CD4-positive, alpha-beta T cell treated with Interleukin-2 at 100 ng/mL for 4 hours (primary cell): Measurements from ENCODE around the gene GCNA.
A peak's percentile ranks its signal among the peaks of the same experiment; 100 is the strongest.

Experiments
- DNase-seq: peaks from one replicate; pipeline ENCODE4 v3.0.0-alpha.2; 2020; ENCODE audit warnings: low spot score

GCNA gene

GRCh38 chrX:71615954-71616353 lies 37.7 kb downstream of the GCNA start:
- no peak for DNase-seq

GRCh38 chrX:71616672-71617529 lies 38.7 kb downstream of the GCNA start:
- DNase-seq = no peak

- DNase-seq = no peak
Observed at GRCh38 chrX:71617742-71618141, 39.5 kb downstream of the GCNA start.

GRCh38 chrX:71618303-71618721 lies 40.1 kb downstream of the GCNA start, which contains the start of gene CXCR3:
CXCR3 (minus strand) TSS chrX:71618511; CDS start chrX:71618449, 62 bp downstream.
- peak; percentile 58 for DNase-seq

GRCh38 chrX:71618787-71619186 lies 40.5 kb downstream of the GCNA start:
- no peak for DNase-seq

GRCh38 chrX:71619193-71619592 lies 41.0 kb downstream of the GCNA start:
- peak; percentile 55 for DNase-seq

- no peak for DNase-seq
Observed at GRCh38 chrX:71619986-71620385, 41.7 kb downstream of the GCNA start.

GRCh38 chrX:71621603-71622002 lies 43.4 kb downstream of the GCNA start:
- no peak for DNase-seq

GRCh38 chrX:71622032-71622575 lies 43.9 kb downstream of the GCNA start:
- no peak for DNase-seq

- peak; percentile 80 for DNase-seq
Observed at GRCh38 chrX:71622576-71623450, 44.6 kb downstream of the GCNA start.

GRCh38 chrX:71623714-71624113 lies 45.5 kb downstream of the GCNA start:
- no peak for DNase-seq

- DNase-seq = no peak
Observed at GRCh38 chrX:71625471-71625870, 47.2 kb downstream of the GCNA start.

GRCh38 chrX:71626576-71626975 lies 48.3 kb downstream of the GCNA start:
- no peak for DNase-seq

GRCh38 chrX:71627588-71628404 lies 49.6 kb downstream of the GCNA start:
- DNase-seq = no peak

- DNase-seq = no peak
Observed at GRCh38 chrX:71629467-71629866, 51.2 kb downstream of the GCNA start.

GRCh38 chrX:71632923-71633657 lies 54.9 kb downstream of the GCNA start:
- no peak for DNase-seq

- DNase-seq = no peak
Observed at GRCh38 chrX:71634366-71634765, 56.1 kb downstream of the GCNA start.

GRCh38 chrX:71636438-71637252 lies 58.4 kb downstream of the GCNA start:
- no peak for DNase-seq

GRCh38 chrX:71637253-71637618 lies 59.0 kb downstream of the GCNA start:
- DNase-seq = no peak

GRCh38 chrX:71637848-71638247 lies 59.6 kb downstream of the GCNA start:
- DNase-seq = no peak
